ENCODE measurements around the gene TMC6. TPM values are rescaled to one million over a fixed set of nuclear protein-coding genes. Genes with fewer than 3 reads are reported as not detected.

The TMC6 gene
- total RNA-seq, 3 donors from 2014 or later: 18.6 to 45.9 (median 28.4) TPM

DNA sequence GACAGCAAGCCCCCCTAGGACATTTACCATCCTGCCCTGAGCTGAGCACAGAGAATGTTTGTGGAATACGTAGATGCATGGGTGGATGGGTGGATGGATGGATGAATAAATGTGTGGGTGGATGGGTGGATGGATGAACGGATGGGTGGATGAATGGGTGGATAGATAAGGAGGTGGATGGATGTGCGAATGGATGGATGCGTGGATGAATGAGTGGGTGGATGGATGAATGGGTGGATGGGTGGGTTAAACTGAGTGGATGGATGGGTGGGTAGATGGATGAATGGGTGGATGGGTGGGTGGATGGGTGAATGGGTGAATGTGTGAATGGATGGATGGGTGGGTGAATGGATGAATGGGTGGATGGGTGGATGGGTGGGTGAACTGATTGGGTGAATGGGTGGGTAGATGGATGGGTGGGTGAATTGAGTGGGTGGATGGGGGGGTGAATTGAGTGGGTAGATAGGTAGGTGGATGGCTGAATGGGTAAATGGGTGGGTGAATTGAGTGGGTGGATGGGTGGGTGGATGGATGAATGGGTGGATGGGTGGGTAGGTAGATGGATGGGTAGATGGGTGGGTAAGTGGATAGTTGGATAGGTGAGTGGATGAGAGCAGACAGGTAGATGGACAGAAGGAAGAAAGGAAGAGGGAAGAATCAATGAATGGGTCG, 5.2 kb downstream of the TMC6 start:
- no peak for DNase-seq (ENCODE audit: low spot score in 2 of 2)
- H3K36me3 ChIP-seq: peaks cover 3% of the 10 kb centered on the region
- H3K4me1 ChIP-seq: no peaks in the 10 kb centered on the region

DNA sequence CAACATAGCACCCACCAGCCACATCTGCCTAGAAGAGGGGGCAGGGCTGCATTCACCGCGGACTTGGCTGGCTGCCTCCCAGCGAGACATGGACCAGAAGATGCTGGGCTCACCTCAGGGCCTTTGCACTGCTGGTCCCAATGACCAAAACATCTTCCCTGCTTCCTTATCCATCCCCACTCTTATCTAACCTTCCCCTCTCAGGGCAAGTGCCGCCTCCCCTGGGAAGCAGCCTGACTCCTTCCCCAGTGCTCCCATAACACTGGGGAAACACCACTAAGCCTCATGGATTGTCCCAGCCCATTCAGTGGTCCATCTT, 5.7 kb downstream of the TMC6 start:
- no peaks in the 10 kb centered on the region for H3K27me3 ChIP-seq
- intact Hi-C loops (cut with DNase I; ENCODE audit: low total_unique reads): no loop called here

More for the DNA sequence above, 5.2 kb downstream of the TMC6 start:
- TF ChIP-seq, protein P1, sequence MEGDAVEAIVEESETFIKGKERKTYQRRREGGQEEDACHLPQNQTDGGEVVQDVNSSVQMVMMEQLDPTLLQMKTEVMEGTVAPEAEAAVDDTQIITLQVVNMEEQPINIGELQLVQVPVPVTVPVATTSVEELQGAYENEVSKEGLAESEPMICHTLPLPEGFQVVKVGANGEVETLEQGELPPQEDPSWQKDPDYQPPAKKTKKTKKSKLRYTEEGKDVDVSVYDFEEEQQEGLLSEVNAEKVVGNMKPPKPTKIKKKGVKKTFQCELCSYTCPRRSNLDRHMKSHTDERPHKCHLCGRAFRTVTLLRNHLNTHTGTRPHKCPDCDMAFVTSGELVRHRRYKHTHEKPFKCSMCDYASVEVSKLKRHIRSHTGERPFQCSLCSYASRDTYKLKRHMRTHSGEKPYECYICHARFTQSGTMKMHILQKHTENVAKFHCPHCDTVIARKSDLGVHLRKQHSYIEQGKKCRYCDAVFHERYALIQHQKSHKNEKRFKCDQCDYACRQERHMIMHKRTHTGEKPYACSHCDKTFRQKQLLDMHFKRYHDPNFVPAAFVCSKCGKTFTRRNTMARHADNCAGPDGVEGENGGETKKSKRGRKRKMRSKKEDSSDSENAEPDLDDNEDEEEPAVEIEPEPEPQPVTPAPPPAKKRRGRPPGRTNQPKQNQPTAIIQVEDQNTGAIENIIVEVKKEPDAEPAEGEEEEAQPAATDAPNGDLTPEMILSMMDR (IDR thresholded peaks at IDR 0.05): no peak
- no peak for TF ChIP-seq POLR2AphosphoS5 (IDR thresholded peaks at IDR 0.05)
- TF ChIP-seq POLR2A (IDR thresholded peaks at IDR 0.05): no peak
- Histone ChIP-seq H3K27me3 (no peaks in the 10 kb centered on the region), H3K27ac (no peak overlapping the region), H3K9me3 (no peaks in the 10 kb centered on the region), H3K4me3 (no peak overlapping the region)
- intact Hi-C loops (cut with DNase I; ENCODE audit: low total_unique reads): no loop called here

DNA sequence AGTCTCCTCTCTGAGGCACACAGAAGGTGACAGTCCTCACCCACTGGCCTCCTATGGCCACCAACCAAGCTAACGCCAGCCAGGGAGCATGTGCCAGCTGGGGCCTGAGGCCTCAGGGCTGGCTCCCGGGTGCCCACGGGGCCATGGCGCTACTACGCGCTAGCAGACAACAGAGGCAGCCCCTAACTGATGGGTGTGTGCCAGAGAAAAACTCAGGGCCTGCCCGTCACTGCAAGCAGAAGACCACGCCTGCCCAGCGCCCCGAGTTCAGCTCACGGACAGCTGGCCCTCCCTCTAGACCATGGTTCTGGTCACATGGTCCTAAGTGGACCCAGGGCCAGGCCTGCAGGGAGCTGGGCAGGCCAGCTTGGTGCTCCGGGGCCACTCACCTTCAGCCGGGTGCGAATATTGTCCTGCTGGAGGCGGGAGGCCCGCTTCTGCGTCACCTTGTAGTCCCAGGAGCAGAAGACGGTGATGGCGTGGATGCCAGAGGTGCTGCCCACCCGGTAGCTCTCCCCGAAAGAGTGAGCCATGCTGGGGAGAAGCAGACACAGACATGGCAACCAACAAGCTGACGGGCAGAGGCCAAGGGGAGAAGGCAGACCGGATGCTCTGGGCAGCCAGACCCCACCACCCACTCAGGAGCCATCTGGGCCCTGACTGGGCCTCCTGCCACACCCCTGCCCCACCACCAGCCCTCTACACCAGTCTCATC, 6.2 kb downstream of the TMC6 start:
- TF ChIP-seq POLR2AphosphoS5 (IDR thresholded peaks at IDR 0.05) (no peak), POLR2A (IDR thresholded peaks at IDR 0.05) (no peak)
- TF ChIP-seq, protein P1 (IDR thresholded peaks at IDR 0.05): no peak
- intact Hi-C loops (cut with DNase I; ENCODE audit: low total_unique reads): no loop called here
- Histone ChIP-seq H3K36me3 (peaks cover 3% of the 10 kb centered on the region), H3K27ac (no peak overlapping the region), H3K9me3 (no peaks in the 10 kb centered on the region), H3K4me1 (no peaks in the 10 kb centered on the region), H3K27me3 (no peaks in the 10 kb centered on the region), H3K4me3 (no peak overlapping the region)
- no peak for DNase-seq (ENCODE audit: low spot score in 2 of 2)

More for the DNA sequence above, 5.7 kb downstream of the TMC6 start:
- Histone ChIP-seq H3K9me3 (no peaks in the 10 kb centered on the region), H3K4me3 (no peak overlapping the region), H3K4me1 (no peaks in the 10 kb centered on the region), H3K36me3 (peaks cover 3% of the 10 kb centered on the region), H3K27ac (no peak overlapping the region)
- no peak for DNase-seq (ENCODE audit: low spot score in 2 of 2)
- TF ChIP-seq POLR2AphosphoS5 (IDR thresholded peaks at IDR 0.05): no peak

DNA sequence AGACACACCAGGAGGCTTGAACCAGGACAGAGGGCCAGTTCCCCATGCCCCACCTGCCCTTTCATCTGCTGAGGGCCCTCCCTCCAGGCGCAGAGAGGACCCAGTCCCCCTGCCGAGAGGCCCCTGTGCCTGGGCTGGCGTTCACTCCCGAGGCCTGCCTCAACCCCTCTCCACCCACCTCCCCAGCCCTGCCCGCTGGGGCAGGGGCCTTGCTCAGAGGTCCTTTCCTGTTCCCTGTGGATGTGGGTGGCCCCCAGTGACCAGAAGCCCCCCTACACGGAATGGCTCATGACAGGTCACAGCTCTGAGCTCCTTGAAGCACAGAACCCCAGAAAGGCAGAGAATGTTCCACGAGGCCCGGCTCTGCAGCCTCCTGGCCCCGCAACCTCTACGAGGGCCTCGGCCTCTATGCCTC, 6.7 kb downstream of the TMC6 start:
- Histone ChIP-seq H3K36me3 (peaks cover 3% of the 10 kb centered on the region), H3K4me3 (no peak overlapping the region)
- intact Hi-C loops (cut with DNase I; ENCODE audit: low total_unique reads): no loop called here

DNA sequence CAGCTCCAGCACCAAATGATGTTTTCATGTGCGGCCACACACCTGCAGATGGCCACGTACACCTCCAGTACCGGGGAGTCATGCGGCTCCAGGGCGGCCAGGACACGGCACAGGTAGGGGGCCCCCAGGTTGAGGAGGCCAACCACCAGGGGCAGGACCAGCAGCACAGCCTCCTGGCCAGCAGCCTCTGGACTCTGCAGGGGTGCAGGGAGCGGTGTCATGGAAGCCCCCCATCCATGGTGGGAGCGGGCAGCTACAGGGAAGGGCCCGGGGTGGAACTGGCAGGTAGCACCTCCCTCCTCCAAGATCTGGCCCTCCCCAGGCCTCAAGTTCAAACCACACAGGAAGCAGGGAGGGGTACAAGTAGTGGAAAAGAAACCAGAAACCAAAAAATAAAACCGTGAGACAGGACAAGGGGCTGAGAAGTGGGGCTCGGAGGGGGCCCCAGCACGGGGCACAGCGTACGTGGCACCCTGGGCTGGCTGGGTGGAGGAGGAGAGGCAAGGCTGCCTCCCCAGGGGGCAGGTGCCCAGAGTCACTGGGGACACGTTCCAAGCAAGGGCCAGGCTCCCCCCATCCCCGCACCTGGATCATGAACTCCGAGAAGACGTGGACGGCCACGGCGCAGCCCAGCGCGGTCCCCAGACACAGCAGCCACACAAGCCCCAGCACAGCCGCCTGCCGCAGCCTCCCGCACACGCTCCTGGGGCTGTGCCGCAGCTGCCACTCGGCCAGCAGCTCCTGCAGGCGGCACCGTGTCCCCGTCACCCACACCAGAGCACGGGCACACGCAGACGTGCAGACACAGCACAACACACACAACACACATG, 7.4 kb downstream of the TMC6 start:
- peaks cover 3% of the 10 kb centered on the region for H3K36me3 ChIP-seq
- no peak overlapping the region for H3K4me3 ChIP-seq
- no peaks in the 10 kb centered on the region for H3K27me3 ChIP-seq
- H3K27ac ChIP-seq: no peak overlapping the region
- intact Hi-C loops (cut with DNase I; ENCODE audit: low total_unique reads): no loop called here
- TF ChIP-seq, protein P1 (IDR thresholded peaks at IDR 0.05): no peak
- TF ChIP-seq POLR2AphosphoS5 (IDR thresholded peaks at IDR 0.05): no peak
- TF ChIP-seq POLR2A (IDR thresholded peaks at IDR 0.05): no peak
- no peak for DNase-seq (ENCODE audit: low spot score in 2 of 2)
- H3K9me3 ChIP-seq: no peaks in the 10 kb centered on the region
- H3K4me1 ChIP-seq: no peaks in the 10 kb centered on the region

More for the DNA sequence above, 6.7 kb downstream of the TMC6 start:
- Histone ChIP-seq H3K9me3 (no peaks in the 10 kb centered on the region), H3K27me3 (no peaks in the 10 kb centered on the region), H3K27ac (no peak overlapping the region), H3K4me1 (no peaks in the 10 kb centered on the region)
- no peak for DNase-seq (ENCODE audit: low spot score in 2 of 2)
- TF ChIP-seq, protein P1 (IDR thresholded peaks at IDR 0.05): no peak
- TF ChIP-seq POLR2A (IDR thresholded peaks at IDR 0.05) (no peak), POLR2AphosphoS5 (IDR thresholded peaks at IDR 0.05) (no peak)

Measured in breast epithelium (tissue), 4 donors.